ENCODE results near the gene PTPRQ.
A peak's percentile ranks its signal among the peaks of the same experiment; 100 is the strongest.
"Not testable (repeated sequence)": the region's sequence is repeated elsewhere in the genome, so short reads cannot be mapped to it uniquely, and the experiment has no call there.

PTPRQ gene

DNA sequence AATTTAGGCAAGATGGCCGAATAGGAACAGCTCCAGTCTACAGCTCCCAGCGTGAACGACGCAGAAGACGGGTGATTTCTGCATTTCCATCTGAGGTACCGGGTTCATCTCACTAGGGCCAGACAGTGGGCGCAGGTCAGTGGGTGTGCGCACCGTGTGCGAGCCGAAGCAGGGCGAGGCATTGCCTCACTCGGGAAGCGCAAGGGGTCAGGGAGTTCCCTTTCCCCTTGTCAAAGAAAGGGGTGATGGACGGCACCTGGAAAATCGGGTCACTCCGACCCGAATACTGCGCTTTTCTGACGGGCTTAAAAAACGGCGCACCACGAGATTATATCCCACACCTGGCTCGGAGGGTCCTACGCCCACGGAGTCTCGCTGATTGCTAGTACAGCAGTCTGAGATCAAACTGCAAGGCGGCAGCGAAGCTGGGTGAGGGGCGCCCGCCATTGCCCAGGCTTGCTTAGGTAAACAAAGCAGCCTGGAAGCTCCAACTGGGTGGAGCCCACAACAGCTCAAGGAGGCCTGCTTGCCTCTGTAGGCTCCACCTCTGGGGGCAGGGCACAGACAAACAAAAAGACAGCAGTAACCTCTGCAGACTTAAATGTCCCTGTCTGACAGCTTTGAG is 33.6 kb downstream of the PTPRQ start:
- DNase-seq = not testable (repeated sequence)

DNA sequence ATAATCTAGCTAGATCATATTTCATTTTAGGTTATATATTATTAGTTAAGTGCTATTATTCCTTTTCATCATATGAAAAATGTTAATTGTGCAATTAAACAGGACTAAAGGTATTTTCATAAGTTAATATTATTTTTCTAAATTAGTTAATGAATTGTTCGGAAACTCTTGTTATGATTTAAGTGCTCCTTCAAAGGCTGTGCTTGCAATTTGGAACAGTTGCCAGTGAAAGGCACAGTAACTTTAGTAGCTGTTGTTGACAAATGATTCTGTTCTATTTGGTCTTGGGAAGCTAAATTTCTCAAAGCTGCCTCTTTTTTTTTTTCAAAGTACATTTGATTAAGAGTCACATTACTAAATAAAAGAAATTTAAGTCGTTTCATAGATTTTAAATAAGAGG is 40.7 kb downstream of the PTPRQ start:
- no peak for DNase-seq

DNA sequence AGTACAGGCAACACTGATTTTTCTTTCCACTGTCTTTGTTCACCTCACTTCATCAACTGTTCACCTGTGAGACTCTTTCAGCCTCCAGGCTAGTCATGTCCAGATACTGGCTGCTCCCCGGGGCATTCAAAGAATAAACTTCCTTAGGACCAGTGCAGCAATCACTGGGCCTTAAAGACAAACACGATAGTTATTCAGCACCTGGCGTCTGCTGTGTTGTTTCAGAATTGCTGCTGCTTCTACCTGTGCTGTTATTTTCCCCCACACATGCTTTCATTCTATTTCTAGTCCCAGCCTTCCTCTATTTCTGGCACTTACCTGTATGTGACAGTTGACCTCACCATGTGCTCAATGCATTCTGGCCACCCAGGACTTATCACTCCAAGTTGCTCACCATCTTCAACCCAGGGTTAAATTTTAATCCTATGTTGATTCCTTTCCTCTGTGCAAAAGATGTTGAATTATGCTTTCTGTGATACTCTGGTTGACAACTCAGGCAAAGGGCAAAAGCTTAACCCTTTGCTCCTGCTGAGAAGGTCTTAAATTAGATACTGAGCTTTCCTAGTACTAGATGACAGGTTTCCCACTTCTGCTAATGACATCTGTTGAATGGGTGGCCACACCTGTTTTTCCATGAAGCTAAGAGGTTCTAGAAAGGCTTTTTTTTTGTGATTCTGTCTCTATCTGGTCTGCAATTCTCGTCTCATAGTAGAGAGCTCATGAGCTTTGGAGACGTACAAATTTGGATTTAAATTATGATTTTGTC is 41.4 kb downstream of the PTPRQ start:
- DNase-seq = no peak

DNA sequence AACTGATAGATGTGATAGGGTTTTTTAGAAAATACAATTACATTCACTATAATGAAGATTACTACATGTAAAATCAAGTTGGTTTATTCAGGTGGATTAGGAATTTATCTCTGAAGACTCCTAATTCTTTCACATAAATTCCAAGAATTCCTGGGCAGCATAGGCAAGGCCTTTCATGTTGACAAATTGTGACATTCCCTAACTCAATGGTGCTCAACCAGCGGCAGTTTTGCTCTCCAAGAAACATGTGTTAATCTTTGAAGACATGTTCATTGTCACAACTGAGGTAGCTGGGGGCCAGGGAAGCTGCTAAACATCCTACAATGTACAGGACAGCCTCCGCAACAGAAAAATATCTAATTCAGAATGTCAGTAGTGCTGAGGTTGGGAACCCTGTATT is 46.3 kb downstream of the PTPRQ start:
- no peak for DNase-seq

DNA sequence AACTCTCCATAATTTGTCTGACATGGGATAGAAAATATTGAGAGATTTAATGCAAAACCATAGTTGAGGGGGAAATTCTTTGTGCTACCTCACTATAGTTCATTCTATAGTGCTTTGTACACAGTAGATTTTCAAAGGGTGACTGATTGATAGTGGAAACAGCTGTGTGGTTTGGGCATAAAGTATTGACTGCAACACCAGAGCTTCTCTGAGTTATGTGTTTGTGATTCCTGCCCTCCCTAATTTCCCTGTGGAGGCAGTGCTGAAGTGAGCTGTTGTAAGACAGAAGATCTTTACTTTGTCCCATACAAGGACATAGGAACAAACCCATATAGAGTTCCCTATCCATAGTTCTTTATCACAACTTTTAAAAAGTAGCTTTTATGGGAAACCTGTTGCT is 47.1 kb downstream of the PTPRQ start:
- no peak for DNase-seq

DNA sequence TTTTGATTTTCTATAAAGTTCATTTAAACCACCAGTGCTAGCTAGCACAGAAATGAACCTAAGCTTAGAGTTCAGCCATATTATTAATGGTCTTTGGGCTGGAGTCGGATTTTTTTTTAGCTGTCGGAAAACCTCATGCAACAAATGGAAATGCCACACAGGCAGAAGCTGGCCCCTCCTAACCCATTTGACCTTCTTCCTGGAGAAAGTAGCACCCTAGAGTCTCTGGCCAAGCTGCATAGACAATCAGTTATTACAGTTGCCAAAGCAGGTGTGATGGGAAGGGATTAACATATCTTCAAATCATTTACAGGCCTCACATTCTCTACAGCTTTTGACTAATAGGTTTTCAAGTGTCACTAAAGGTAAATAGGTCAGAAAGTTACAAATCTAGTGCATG is 49.4 kb downstream of the PTPRQ start:
- no peak for DNase-seq

DNA sequence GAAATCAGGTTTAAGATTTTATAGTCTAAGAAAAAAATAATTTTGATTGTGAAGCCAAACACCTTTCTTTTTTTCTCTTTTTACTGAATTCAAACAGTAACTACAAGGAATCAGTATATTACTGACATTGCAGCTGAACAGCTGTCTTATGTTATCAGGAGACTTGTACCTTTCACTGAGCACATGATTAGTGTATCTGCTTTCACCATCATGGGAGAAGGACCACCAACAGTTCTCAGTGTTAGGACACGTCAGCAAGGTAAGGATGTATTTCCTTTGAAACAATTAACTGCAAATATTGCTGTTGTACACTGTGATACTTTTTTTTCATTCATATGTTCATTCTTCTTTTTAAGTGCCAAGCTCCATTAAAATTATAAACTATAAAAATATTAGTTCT is 50.8 kb downstream of the PTPRQ start:
- no peak for DNase-seq

DNA sequence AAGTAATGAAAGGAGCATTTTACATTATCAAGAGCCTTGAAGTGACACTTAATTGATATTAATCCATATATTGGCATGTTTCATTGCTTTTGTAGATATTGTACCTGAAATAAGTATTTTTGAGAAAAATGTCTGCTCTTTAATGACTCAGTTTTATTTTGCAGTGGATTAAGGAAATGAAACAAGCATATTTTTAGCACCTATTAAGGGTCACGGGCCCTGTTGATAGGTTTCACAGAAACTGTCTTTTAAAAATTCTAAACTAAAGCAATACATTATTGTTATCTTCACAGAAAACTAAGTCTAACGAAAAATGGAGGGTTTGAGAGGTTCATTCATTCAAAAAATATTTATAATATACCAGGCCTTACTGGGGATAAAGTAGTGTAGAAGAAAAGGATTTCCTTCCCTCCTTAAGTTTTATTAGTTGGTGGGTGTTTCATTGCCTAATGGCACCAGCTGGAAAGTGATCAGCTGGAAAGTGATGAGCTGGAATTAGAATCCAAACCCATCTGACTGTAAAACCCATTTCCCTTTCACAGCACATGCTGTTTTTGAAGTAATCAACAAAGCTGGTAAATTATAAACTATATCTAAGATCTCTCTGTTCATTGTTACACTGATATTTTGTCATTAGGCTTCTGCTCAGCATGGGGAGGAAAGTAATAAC is 54.2 kb downstream of the PTPRQ start:
- DNase-seq = no peak

DNA sequence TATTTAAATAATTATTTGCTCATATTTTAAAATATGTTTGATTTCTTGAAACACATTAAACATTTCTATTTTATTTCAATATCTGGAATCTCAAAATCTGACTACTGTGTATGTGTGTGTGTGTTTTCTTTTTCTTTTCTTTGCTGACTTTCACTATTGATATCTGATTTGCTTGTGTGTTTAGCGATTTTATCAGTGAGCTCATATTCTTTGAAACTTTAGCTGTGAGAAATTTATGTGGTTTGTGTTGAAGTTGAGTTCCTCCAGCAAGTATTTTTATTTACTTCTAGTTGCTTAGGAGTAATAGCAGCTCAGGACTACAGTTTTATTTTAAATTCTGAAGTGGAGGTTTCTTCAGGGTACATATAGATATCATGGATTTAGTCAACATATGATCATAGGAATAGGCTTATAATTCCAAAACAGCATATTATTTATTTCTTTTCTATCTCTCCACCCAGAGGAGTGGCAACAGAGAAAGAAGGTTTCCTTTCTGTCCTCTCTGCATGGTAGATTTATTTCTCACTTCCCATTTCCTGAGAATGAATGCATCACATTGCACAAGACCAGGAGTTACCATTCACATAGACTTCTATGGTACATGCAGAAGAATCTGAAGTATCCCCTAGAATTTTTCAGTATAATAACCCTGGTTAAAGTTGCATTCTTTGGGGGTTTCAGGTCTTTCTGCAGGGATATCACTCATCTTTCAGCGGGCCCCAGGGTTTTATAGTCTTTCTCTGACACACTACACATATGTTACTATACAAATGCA is 60.5 kb downstream of the PTPRQ start:
- no peak for DNase-seq

DNA sequence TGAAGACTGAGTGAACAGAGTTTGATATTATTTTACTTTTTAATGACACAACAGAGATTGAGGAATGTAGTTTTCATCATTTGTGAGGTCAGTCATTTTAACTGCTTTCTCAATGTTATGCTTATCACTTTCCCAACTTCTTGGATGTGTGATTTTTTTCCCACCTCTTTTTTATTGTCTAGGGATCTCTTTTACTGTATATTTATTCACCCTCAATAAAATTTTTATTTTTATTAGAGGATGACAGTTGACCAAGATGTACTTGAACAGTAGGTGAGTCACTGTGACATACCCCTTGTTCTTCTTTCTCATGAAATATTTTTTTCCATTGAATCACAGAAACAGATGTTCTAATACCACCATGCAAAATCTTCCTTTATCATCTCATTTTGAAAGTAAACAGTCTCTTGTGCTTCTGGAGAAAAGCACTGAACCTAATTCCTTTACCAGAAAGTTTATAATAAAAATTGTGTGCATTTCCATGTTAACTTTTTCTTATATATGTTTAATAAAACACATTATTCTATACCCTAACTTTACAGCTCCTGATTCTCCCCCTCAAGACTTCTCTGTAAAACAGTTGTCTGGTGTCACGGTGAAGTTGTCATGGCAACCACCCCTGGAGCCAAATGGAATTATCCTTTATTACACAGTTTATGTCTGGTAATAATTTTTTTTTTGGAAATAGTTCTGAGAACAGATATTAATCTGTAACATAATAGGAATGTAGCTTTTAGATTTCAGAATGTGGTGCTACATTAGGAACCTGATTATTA is 65.9 kb downstream of the PTPRQ start:
- DNase-seq = peak; percentile 75

DNA sequence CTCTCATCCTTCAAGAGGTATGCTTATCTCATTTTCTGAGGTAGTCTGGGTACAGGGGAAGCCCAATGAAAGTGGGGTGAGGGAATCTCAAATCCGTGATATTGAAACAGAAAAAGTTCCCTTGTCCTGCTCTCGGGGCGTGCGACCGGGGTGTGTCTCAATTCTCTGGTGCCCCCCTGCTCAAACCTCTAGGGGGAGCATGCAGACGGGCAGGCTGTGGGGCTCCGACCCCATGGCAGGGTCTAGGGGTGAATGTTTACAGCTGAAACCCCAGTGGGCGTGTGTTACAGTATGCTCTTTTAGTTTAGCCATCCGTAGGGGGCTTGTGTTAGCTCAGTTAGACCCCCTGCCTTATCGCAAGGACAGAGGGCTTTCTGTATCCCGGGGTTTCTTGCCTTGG is 68.7 kb downstream of the PTPRQ start:
- no peak for DNase-seq

DNA sequence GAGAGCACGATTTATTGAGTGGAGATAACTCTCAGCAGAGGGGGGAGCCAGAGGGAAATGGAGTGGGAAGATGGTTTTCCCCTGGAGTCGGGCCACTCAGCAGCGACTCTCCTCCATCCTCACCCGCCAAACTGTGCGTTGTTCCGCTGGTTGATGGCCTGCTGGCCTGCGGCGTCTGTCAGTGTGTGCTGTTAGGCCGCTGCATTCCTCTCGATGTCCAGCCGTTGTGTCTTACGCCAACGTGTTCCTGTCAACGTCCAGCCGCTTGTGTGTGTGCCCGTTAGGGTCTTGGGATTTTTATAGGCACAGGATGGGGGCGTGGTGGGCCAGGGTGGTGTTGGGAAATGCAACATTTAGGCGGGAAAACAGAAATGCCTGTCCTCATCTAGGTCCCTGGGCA is 69.2 kb downstream of the PTPRQ start:
- no peak for DNase-seq

DNA sequence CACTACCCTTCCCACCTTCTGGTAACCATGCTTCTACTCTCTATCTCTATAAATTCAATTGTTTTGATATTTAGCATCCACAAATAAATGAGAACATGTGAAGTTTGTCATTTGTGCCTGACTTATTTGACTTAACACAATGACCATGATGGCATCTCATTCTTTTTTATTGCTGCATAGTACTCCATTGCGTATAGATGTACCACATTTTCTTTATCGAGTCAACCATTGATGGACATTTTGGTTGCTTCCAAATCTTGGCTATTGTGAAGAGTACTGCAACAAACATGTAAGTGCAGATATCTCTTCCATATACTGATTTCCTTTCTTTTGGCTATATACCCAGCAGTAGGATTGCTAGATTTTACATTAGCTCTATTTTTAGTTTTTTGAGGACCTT is 73.6 kb downstream of the PTPRQ start:
- no peak for DNase-seq

DNA sequence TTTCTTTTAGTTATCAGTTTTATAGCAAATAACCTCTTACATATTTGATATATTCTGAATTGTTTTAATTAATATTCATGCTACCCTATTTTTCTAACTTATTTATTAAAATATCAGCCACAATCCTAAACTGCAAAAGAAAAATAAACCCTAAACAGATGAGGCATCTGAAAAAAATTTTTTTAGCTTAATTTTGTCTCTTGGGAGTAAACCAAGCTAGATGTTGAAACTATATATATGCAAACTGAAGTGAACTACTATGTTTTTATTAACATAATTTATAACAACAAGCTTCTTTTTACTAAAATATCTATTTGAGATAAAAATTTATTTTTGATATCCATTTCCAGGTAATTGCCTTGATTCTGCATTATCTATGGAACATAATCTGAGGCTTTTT is 87.6 kb downstream of the PTPRQ start:
- no peak for DNase-seq

DNA sequence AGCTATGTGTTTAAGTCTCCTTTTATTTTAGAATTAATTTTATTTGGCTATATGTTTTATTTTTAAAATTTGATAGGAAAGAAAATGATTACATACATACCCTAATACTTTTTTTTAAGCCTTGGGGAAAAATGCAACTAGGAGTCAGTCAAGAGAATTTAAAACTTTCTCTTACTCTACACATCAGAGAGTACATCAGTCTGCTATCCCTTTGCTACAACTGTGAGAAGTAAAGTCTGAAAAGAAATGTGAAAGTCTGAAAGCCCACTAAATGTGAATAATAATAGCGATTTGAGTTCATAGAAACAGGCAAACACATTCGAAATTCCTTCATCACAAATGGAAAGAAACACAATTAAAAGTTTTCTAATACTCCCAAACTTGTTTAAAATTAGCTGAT is 95.0 kb downstream of the PTPRQ start:
- no peak for DNase-seq

DNA sequence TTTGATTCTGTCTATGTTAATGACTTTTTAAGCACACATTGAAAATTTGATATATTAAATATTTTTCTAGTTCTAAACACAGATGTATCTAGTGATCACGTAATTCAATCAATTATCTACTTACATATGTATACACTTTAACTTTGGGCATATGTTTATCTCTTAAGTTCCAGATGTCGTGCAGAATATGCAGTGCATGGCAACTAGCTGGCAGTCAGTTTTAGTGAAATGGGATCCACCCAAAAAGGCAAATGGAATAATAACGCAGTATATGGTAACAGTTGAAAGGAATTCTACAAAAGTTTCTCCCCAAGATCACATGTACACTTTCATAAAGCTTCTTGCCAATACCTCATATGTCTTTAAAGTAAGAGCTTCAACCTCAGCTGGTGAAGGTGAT is 105.3 kb downstream of the PTPRQ start:
- DNase-seq = no peak

DNA sequence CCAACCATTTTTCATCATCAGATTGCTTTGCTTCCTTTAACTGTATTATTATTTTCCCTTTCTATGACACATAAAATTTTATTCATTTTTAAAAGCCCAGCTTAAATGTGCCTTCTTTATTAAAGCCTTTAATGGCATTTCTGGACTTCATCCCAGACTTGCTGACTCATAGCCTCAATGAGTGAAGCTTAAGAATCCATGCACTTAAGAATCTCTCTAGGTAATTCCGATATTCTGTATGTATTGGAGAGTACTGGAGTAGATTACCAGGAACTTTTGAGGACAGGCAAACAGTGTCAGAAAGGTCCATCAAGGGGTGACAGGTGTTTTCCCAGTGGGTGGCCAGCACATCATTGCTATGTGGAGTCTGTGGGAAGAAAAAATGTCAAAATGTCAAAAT is 107.9 kb downstream of the PTPRQ start:
- peak; percentile 47 for DNase-seq

DNA sequence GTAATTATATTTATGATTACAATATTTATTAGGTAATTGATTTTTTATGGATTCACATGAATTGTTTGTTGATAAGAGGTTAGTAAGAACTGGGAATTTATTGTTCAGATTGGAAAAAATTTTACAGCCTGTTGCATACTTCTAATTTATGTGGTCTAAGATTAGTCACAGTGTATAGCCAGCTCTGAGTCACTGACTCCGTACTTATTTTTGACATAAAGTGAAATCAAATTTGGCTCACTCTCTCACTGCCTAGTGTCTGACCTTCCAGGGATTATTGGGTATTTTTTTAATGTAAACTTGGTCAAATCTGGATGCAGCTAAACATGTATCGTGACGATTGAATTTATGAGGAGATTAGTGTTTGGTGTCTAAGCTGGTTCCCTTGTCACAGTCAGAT is 109.3 kb downstream of the PTPRQ start:
- DNase-seq = no peak

DNA sequence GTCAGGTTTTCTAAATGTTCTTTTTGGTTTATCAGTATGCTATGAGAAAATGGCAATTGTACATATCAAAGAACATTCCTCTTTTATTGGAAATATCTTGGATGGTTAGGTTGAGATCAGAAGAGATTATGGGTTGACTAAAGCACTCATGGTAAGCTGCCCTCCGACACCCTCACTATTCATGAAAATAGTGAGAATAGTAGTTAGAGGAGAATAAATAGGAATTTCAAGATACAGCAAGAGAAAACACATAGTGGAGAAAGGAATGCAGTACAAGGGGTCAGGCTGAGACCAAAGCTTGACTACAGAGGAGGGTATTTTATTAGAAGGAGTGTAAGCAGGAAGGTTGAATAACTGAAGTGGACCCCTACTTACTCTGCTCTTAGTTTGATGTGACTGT is 112.5 kb downstream of the PTPRQ start:
- no peak for DNase-seq

DNA sequence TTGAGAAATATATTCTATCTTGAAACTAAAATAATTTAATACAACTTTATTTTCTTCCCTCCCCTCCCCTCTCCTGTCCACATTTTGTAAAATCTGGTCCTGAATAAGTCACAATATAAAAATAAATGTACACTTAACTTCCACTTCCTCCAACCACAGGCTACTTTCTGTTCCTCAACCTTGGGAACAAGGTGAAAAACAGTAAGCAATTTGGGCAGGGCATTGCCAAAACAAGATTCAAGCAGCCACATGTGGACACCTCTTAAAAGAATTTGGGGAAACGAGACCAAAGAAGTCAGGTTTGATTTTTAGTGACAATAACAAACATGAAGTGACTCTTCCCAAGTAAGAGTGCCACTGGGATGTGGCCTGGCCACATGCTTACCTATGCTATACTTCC is 115.7 kb downstream of the PTPRQ start:
- no peak for DNase-seq

DNA sequence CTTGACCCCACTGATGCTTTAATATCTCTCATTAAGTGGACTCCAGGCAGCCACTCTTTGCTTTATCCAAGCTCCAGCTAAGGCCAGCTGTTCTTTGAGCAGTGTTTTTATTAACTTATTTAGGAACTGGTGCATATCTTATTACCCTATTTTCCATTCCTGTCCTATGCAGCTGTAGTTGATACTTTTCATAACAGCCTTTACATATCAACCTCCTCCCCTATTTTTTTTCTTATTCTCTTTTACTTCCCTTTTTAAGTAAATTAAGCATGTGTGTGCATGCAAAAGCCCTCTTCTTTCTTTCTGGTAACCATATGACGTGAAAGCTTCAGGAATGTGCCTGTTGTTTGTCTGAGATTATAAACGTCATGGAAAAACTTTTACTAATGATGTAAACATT is 121.2 kb downstream of the PTPRQ start:
- peak; percentile 70 for DNase-seq

DNA sequence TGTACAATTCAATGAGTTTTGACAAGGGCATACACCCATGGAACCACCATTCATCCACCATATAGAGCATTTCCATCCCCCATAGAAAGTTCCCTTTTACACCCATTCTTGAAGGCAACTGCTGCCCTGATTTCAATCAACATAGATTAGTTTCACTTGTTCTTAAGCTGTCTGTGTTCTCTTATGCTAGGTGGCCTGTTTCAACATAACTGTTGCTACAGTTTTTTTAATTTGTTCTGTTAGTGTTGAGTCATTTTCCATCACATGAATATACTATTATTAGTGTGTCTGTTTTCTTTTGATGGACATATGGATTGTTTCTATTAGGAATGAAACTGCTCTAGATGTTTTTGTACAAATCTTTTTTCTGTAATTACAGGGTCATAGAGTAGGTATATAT is 123.4 kb downstream of the PTPRQ start:
- peak; percentile 17 for DNase-seq
